CD4-positive, alpha-beta T cell treated with Interleukin-1 beta for 1 hour (primary cell): ENCODE data around the gene ASGR1.
A peak's percentile ranks its signal among the peaks of the same experiment; 100 is the strongest.

Source experiments
- DNase-seq, 2 donors: peaks; one replicate each; pipeline ENCODE4 v3.0.0-alpha.2; 2020 to 2022

The ASGR1 gene

GRCh38 chr17:7215652-7216180 is 36.5 kb upstream of the ASGR1 start:
- no peak for DNase-seq

- no peak for DNase-seq
These were observed 36.0 kb upstream of the ASGR1 start for GRCh38 chr17:7215136-7215638.

GRCh38 chr17:7214300-7215135 is 35.3 kb upstream of the ASGR1 start:
- DNase-seq, result peak; percentile 99

- DNase-seq, result peak; percentile 90
These were observed 34.7 kb upstream of the ASGR1 start for GRCh38 chr17:7213895-7214299.

- no peak for DNase-seq
These were observed 32.5 kb upstream of the ASGR1 start for GRCh38 chr17:7211491-7212273.

GRCh38 chr17:7208754-7209460 is 29.7 kb upstream of the ASGR1 start:
- DNase-seq, result no peak

- no peak for DNase-seq
These were observed 28.9 kb upstream of the ASGR1 start for GRCh38 chr17:7208027-7208571.

GRCh38 chr17:7207120-7208001 is 28.2 kb upstream of the ASGR1 start:
- no peak for DNase-seq

GRCh38 chr17:7205561-7205960 is 26.4 kb upstream of the ASGR1 start:
- DNase-seq, result no peak

- DNase-seq, result peak; percentile 99
These were observed 25.8 kb upstream of the ASGR1 start for GRCh38 chr17:7204828-7205461.

GRCh38 chr17:7204336-7204735 is 25.2 kb upstream of the ASGR1 start:
- DNase-seq, result no peak

- DNase-seq, result no peak
These were observed 24.2 kb upstream of the ASGR1 start for GRCh38 chr17:7203391-7203790.

GRCh38 chr17:7196651-7197401 is 17.7 kb upstream of the ASGR1 start:
- DNase-seq, result no peak

- no peak for DNase-seq
These were observed 16.8 kb upstream of the ASGR1 start for GRCh38 chr17:7195971-7196370.

- DNase-seq, result no peak
These were observed 13.2 kb upstream of the ASGR1 start for GRCh38 chr17:7192271-7192937.

GRCh38 chr17:7191571-7192270 is 12.6 kb upstream of the ASGR1 start:
- DNase-seq, result no peak

- no peak for DNase-seq
These were observed 11.9 kb upstream of the ASGR1 start for GRCh38 chr17:7191069-7191468.

- no peak for DNase-seq
These were observed 11.2 kb upstream of the ASGR1 start for GRCh38 chr17:7190276-7190917.

- DNase-seq, result no peak
These were observed 7.1 kb upstream of the ASGR1 start for GRCh38 chr17:7186241-7186640.
